ENCODE data around the gene LHX2.

Gene LHX2

GRCh38 chr9:124011460-124012301, at the start of gene LHX2:
Gene LHX2, plus strand, starts transcription at chr9:124011768. Its CDS starts 581 bp downstream, at chr9:124012349.
- no peak for TF ChIP-seq GATA3 (IDR thresholded peaks at IDR 0.05; ENCODE audit: low read depth, low read length)
- TF ChIP-seq GATA2 (IDR thresholded peaks at IDR 0.05; ENCODE audit: low read depth, low read length): no peak

GRCh38 chr9:123964761-123965160, 46.8 kb upstream of the LHX2 start:
- TF ChIP-seq GATA2 (IDR thresholded peaks at IDR 0.05; ENCODE audit: low read depth, low read length): no peak
- TF ChIP-seq GATA3 (IDR thresholded peaks at IDR 0.05; ENCODE audit: low read depth, low read length): no peak

- TF ChIP-seq GATA3 (IDR thresholded peaks at IDR 0.05; ENCODE audit: low read depth, low read length): no peak
- no peak for TF ChIP-seq GATA2 (IDR thresholded peaks at IDR 0.05; ENCODE audit: low read depth, low read length)
These were observed 45.5 kb upstream of the LHX2 start for GRCh38 chr9:123965801-123966686.

- TF ChIP-seq GATA3 (IDR thresholded peaks at IDR 0.05; ENCODE audit: low read depth, low read length) (no peak), GATA2 (IDR thresholded peaks at IDR 0.05; ENCODE audit: low read depth, low read length) (no peak)
These were observed 44.2 kb upstream of the LHX2 start for GRCh38 chr9:123967323-123967722.

- TF ChIP-seq GATA3 (IDR thresholded peaks at IDR 0.05; ENCODE audit: low read depth, low read length) (no peak), GATA2 (IDR thresholded peaks at IDR 0.05; ENCODE audit: low read depth, low read length) (no peak)
These were observed 39.0 kb upstream of the LHX2 start for GRCh38 chr9:123972618-123973017.

- TF ChIP-seq GATA3 (IDR thresholded peaks at IDR 0.05; ENCODE audit: low read depth, low read length) (no peak), GATA2 (IDR thresholded peaks at IDR 0.05; ENCODE audit: low read depth, low read length) (no peak)
These were observed 37.9 kb upstream of the LHX2 start for GRCh38 chr9:123973590-123974223.

- no peak for TF ChIP-seq GATA3 (IDR thresholded peaks at IDR 0.05; ENCODE audit: low read depth, low read length)
- TF ChIP-seq GATA2 (IDR thresholded peaks at IDR 0.05; ENCODE audit: low read depth, low read length): no peak
These were observed 37.1 kb upstream of the LHX2 start for GRCh38 chr9:123974471-123974870.

GRCh38 chr9:123975871-123976270, 35.7 kb upstream of the LHX2 start:
- TF ChIP-seq GATA2 (IDR thresholded peaks at IDR 0.05; ENCODE audit: low read depth, low read length) (no peak), GATA3 (IDR thresholded peaks at IDR 0.05; ENCODE audit: low read depth, low read length) (no peak)

- TF ChIP-seq GATA3 (IDR thresholded peaks at IDR 0.05; ENCODE audit: low read depth, low read length) (no peak), GATA2 (IDR thresholded peaks at IDR 0.05; ENCODE audit: low read depth, low read length) (no peak)
These were observed 32.6 kb upstream of the LHX2 start for GRCh38 chr9:123978981-123979380.

- TF ChIP-seq GATA2 (IDR thresholded peaks at IDR 0.05; ENCODE audit: low read depth, low read length): no peak
- TF ChIP-seq GATA3 (IDR thresholded peaks at IDR 0.05; ENCODE audit: low read depth, low read length): no peak
These were observed 29.0 kb upstream of the LHX2 start for GRCh38 chr9:123982535-123982934.

- no peak for TF ChIP-seq GATA2 (IDR thresholded peaks at IDR 0.05; ENCODE audit: low read depth, low read length)
- no peak for TF ChIP-seq GATA3 (IDR thresholded peaks at IDR 0.05; ENCODE audit: low read depth, low read length)
These were observed 28.5 kb upstream of the LHX2 start for GRCh38 chr9:123983047-123983446.

- TF ChIP-seq GATA3 (IDR thresholded peaks at IDR 0.05; ENCODE audit: low read depth, low read length) (no peak), GATA2 (IDR thresholded peaks at IDR 0.05; ENCODE audit: low read depth, low read length) (no peak)
These were observed 26.8 kb upstream of the LHX2 start for GRCh38 chr9:123984802-123985201.

GRCh38 chr9:123985869-123986268, 25.7 kb upstream of the LHX2 start:
- TF ChIP-seq GATA3 (IDR thresholded peaks at IDR 0.05; ENCODE audit: low read depth, low read length) (no peak), GATA2 (IDR thresholded peaks at IDR 0.05; ENCODE audit: low read depth, low read length) (no peak)

- no peak for TF ChIP-seq GATA3 (IDR thresholded peaks at IDR 0.05; ENCODE audit: low read depth, low read length)
These were observed 21.1 kb upstream of the LHX2 start for GRCh38 chr9:123990427-123990826.

All from SH-SY5Y (cell line).